ENCODE measurements around the gene SPHK2. TPM values are rescaled to one million over a fixed set of nuclear protein-coding genes. Genes with fewer than 3 reads are reported as not detected.
A peak's percentile ranks its signal among the peaks of the same experiment; 100 is the strongest.

SPHK2 gene
- total RNA-seq, 3 donors from 2014 or later, result 39.8 to 43.1 (median 40.6) TPM

DNA sequence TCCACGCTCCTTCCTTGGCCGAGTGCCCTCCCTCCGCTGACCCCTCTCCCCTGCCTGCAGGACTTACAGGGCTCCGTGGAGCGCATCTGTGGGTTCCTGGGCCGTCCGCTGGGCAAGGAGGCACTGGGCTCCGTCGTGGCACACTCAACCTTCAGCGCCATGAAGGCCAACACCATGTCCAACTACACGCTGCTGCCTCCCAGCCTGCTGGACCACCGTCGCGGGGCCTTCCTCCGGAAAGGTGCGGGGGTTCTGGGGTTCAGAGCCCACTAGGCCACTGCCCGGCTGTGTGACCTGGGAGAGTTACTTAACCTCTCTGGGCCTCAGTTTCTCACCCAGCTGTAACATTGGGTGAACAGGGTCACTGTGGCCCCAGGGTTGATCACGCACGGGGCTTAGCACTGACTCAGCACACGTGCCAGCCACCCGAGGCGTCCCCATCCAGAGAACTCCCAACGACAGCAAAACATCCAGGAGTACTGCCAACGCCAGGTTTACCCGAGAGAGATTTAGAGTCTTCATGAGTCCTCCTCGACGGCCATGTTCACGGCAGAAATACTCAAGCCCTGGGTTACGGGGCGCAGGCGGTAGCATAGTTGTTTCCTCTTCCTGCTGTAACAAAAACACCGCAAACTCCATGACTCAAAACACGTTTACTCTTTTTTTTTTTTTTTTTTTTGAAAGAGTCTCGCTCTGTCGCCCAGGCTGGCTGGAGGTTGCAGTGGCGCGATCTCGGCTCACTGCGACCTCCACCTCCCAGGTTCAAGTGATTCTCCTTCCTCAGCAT is 22.4 kb upstream of the SPHK2 start:
- H3K9me3 Mint-ChIP-seq, result no peaks in the 10 kb centered on the region
- no peaks in the 10 kb centered on the region for H3K36me3 Mint-ChIP-seq (ENCODE audit: insufficient read depth)
- DNase-seq, result no peak
- H3K27me3 Mint-ChIP-seq (ENCODE audit: low read depth), result no peaks in the 10 kb centered on the region
- peaks cover 10% of the 10 kb centered on the region for H3K4me1 Mint-ChIP-seq (ENCODE audit: low read depth)
- peak overlapping the region; percentile 67 for H3K4me3 Mint-ChIP-seq
- ATAC-seq, result peak; percentile 65 to 84

DNA sequence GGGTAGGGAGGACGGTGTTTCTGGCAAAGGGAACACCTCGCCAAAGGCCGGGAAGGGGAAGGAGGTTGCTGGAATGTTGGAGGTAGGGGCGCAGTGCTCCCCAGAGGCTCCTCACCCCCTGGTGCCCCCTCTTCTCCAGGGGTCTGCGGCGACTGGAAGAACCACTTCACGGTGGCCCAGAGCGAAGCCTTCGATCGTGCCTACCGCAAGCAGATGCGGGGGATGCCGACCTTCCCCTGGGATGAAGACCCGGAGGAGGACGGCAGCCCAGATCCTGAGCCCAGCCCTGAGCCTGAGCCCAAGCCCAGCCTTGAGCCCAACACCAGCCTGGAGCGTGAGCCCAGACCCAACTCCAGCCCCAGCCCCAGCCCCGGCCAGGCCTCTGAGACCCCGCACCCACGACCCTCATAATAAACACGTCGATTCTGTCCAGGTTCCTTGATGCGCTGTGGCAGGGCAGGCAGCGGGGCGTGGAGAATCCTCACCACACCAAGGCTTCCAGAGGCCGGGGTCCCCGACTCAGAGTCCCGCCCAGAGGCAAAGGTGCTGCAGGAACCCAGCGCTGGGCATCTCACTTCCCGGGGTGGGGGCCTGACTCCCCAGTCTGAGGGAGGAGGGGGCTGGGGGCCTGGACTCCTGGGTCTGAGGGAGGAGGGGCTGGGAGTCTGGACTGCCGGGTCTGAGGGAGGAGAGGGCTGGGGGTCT is 20.2 kb upstream of the SPHK2 start:
- Mint-ChIP-seq H3K9me3 (no peaks in the 10 kb centered on the region), H3K27me3 (ENCODE audit: low read depth) (no peaks in the 10 kb centered on the region), H3K4me3 (no peak overlapping the region), H3K36me3 (ENCODE audit: insufficient read depth) (no peaks in the 10 kb centered on the region), H3K4me1 (ENCODE audit: low read depth) (peaks cover 7% of the 10 kb centered on the region)
- no peak for ATAC-seq
- DNase-seq, result no peak

- H3K36me3 Mint-ChIP-seq (ENCODE audit: insufficient read depth), result no peaks in the 10 kb centered on the region
- DNase-seq, result no peak
- H3K27me3 Mint-ChIP-seq (ENCODE audit: low read depth), result no peaks in the 10 kb centered on the region
- no peak overlapping the region for H3K4me3 Mint-ChIP-seq
- peaks cover 5% of the 10 kb centered on the region for H3K4me1 Mint-ChIP-seq (ENCODE audit: low read depth)
- no peaks in the 10 kb centered on the region for H3K9me3 Mint-ChIP-seq
- ATAC-seq, result no peak
Measured at GRCh38 chr19:48600679-48601417, 18.5 kb upstream of the SPHK2 start.

DNA sequence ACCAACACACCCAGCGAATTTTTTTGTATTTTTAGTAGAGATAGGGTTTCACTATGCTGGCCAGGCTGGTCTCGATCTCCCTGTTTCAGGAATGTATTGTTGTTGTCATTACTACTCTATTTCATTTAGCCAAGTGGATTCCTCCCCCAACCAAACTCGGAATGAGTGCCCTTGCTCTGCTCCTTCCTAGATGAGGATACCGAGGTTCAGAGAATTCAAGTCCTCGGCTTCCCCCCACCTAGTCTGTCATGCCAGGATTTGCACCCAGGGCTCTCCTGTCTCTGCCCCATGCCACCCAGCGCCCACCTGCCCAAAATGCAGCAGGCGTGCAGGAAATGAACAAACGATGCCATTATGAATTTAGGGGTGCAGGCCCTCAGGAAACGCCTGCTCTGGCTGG is 16.3 kb upstream of the SPHK2 start:
- no peaks in the 10 kb centered on the region for H3K27me3 Mint-ChIP-seq (ENCODE audit: low read depth)
- H3K9me3 Mint-ChIP-seq, result no peaks in the 10 kb centered on the region
- no peaks in the 10 kb centered on the region for H3K36me3 Mint-ChIP-seq (ENCODE audit: insufficient read depth)
- H3K4me3 Mint-ChIP-seq, result no peak overlapping the region
- H3K4me1 Mint-ChIP-seq (ENCODE audit: low read depth), result no peaks in the 10 kb centered on the region
- no peak for ATAC-seq
- no peak for DNase-seq

DNA sequence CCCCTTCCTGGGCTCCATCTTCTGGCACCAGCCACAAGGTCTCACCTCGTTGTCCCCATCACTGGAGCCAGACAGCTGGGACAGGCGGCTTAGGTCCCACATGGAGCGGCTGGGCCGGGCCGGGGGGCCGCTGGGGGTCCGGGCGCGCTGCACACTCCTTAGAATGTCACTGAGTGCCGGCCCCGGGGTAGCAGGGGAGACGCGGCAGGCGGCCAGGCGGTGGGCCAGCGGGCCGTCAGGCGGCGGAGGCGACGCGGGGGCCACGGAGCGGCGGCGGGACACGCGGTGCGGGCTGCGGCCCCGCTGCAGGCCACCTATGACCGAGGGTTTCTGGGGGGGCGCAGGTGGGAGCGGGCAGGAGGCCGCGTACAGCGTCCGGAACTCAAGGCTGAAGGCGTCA is 15.9 kb upstream of the SPHK2 start:
- Mint-ChIP-seq H3K9me3 (no peaks in the 10 kb centered on the region), H3K4me1 (ENCODE audit: low read depth) (no peaks in the 10 kb centered on the region)
- no peak for ATAC-seq

DNA sequence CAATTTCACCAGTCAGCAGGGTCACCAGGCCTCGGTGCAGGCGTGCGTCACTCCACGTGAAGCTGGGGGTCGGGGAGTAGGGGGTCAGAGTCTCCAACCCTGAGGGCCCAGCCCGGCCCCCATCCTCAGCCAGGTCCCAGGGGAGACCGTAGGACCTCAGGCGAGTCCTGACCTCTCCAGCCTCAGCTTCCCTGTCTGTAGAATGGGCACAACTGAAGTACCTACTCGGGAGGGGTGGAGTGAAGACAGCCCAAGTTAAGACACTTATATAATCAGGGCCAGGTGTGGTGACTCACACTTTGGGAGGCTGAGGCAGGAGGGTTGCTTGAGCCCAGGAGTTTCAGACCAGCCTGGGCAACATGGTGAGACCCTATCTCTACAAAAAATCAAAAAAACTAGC is 15.5 kb upstream of the SPHK2 start:
- no peaks in the 10 kb centered on the region for H3K36me3 Mint-ChIP-seq (ENCODE audit: insufficient read depth)

More for the DNA sequence above, 15.9 kb upstream of the SPHK2 start:
- DNase-seq, result no peak
- Mint-ChIP-seq H3K36me3 (ENCODE audit: insufficient read depth) (no peaks in the 10 kb centered on the region), H3K4me3 (no peak overlapping the region), H3K27me3 (ENCODE audit: low read depth) (no peaks in the 10 kb centered on the region)

DNA sequence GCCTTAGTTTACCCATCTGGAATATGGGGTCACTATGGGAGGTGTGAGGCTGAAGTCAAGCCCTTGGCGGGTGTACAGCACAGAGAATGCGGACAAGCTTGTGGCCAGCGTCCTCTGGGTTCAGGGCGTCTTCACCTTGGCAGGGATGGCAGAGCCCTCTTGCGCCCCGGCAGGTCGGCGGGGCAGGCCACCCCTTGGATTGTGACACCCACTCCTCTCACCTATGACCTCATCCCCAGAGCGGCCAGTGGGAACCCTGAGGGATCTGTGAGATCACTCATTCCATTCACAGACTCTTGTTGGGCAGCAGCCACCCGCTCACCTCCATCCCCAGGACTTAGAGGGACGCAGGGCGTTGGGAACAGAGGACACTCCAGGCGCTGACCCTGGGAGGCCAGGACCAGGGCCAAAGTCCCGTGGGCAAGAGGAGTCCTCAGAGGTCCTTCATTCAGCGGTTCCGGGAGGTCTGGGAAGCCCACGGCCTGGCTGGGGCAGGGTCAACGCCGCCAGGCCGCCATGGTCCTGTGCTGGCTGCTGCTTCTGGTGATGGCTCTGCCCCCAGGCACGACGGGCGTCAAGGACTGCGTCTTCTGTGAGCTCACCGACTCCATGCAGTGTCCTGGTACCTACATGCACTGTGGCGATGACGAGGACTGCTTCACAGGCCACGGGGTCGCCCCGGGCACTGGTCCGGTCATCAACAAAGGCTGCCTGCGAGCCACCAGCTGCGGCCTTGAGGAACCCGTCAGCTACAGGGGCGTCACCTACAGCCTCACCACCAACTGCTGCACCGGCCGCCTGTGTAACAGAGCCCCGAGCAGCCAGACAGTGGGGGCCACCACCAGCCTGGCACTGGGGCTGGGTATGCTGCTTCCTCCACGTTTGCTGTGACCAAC is 12.6 kb upstream of the SPHK2 start, which contains the start of gene SPACA4:
Gene SPACA4, plus strand, starts transcription at position 280 of the 896 bp plus-strand sequence. Its CDS starts 237 bp downstream, at position 517.
- H3K27me3 Mint-ChIP-seq (ENCODE audit: low read depth), result no peaks in the 10 kb centered on the region
- H3K9me3 Mint-ChIP-seq, result no peaks in the 10 kb centered on the region
- no peaks in the 10 kb centered on the region for H3K36me3 Mint-ChIP-seq (ENCODE audit: insufficient read depth)
- no peak within 1 kb of the TSS for H3K4me3 Mint-ChIP-seq
- no peak for DNase-seq
- no peak for ATAC-seq
- peaks cover 3% of the 10 kb centered on the region for H3K4me1 Mint-ChIP-seq (ENCODE audit: low read depth)

More for the DNA sequence above, 15.5 kb upstream of the SPHK2 start:
- DNase-seq (no peak), ATAC-seq (no peak)
- H3K4me1 Mint-ChIP-seq (ENCODE audit: low read depth), result peaks cover 2% of the 10 kb centered on the region
- H3K4me3 Mint-ChIP-seq, result no peak overlapping the region
- H3K27me3 Mint-ChIP-seq (ENCODE audit: low read depth), result no peaks in the 10 kb centered on the region
- H3K9me3 Mint-ChIP-seq, result no peaks in the 10 kb centered on the region

DNA sequence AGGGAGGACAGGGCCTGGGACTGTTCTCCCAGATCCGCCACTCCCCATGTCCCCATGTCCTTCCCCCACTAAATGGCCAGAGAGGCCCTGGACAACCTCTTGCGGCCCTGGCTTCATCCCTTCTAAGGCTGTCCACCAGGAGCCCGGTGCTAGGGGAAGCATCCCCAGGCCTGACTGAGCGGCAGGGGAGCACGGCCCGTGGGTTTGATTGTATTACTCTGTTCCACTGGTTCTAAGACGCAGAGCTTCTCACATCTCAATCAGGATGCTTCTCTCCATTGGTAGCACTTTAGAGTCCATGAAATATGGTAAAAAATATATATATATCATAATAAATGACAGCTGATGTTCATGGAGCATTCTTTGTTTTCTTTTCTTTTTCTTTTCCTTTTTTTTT is 11.9 kb upstream of the SPHK2 start:
- Mint-ChIP-seq H3K4me1 (ENCODE audit: low read depth) (peaks cover 3% of the 10 kb centered on the region), H3K27me3 (ENCODE audit: low read depth) (no peaks in the 10 kb centered on the region), H3K36me3 (ENCODE audit: insufficient read depth) (no peaks in the 10 kb centered on the region), H3K4me3 (no peak overlapping the region), H3K9me3 (no peaks in the 10 kb centered on the region)
- ATAC-seq (no peak), DNase-seq (no peak)

DNA sequence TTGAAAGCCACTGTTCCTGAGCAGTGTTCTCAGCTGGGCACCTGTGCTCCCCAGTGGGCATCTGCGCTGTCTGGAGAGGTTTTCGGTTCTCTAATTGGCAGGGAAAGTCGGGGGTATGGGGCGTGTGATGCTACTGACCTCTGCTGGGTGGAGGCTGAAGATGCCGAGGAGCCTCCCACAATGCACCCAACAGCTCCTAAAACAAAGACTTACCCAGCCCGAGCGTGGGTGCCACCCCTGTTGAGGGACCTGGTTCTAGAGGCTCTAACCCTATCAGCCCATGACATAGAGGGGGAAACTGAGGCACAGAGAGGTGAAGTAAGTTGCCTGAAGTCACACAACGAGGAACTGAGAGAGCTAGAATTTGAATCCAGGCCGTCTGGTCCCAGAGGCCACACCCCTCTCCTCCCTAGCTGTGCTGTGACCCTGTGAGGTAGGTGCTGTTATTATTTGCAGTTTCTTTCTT is 10.5 kb upstream of the SPHK2 start:
- H3K4me3 Mint-ChIP-seq, result no peak overlapping the region
- no peaks in the 10 kb centered on the region for H3K9me3 Mint-ChIP-seq
- H3K4me1 Mint-ChIP-seq (ENCODE audit: low read depth), result peaks cover 3% of the 10 kb centered on the region
- peaks cover 3% of the 10 kb centered on the region for H3K36me3 Mint-ChIP-seq (ENCODE audit: insufficient read depth)
- H3K27me3 Mint-ChIP-seq (ENCODE audit: low read depth), result no peaks in the 10 kb centered on the region
- ATAC-seq (peak; percentile 60 to 65), DNase-seq (peak; percentile 36)

DNA sequence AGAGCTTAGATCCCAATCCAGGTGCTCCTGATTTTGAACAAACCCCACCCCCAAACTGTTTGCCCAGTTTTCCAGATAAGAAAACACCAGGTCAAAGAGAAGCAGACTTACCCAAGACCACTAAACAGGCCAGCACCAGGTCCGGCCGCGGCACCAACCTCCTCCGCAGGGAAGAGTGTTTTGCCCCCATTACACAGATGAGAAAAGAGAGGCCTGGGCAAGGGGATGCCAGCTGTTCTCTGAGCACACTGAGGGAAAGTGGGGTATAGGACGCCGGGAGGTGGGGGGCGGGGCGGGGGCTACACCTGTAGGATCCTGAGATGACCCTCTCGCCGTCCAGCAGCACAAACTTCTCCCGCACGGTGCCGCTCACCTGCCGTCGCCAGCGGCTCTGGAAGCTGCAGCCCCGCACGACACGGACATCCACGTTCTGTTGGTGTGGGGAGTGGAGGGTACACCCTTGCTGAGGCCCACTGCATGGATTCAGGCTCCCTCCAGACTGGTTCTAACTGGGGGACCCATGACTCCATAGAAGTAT is 9.7 kb upstream of the SPHK2 start:
- peaks cover 3% of the 10 kb centered on the region for H3K4me1 Mint-ChIP-seq (ENCODE audit: low read depth)
- H3K9me3 Mint-ChIP-seq, result no peaks in the 10 kb centered on the region
- DNase-seq, result no peak
- ATAC-seq, result no peak
- H3K27me3 Mint-ChIP-seq (ENCODE audit: low read depth), result no peaks in the 10 kb centered on the region
- H3K4me3 Mint-ChIP-seq, result no peak overlapping the region
- peaks cover 9% of the 10 kb centered on the region for H3K36me3 Mint-ChIP-seq (ENCODE audit: insufficient read depth)

GRCh38 chr19:48611872-48612271 is 7.4 kb upstream of the SPHK2 start:
- DNase-seq, result no peak
- Mint-ChIP-seq H3K9me3 (no peaks in the 10 kb centered on the region), H3K4me3 (no peak overlapping the region), H3K36me3 (ENCODE audit: insufficient read depth) (peaks cover 26% of the 10 kb centered on the region), H3K4me1 (ENCODE audit: low read depth) (peaks cover 13% of the 10 kb centered on the region), H3K27me3 (ENCODE audit: low read depth) (no peaks in the 10 kb centered on the region)
- ATAC-seq, result no peak

GRCh38 chr19:48613024-48613851 is 6.1 kb upstream of the SPHK2 start:
- H3K4me3 Mint-ChIP-seq, result peak overlapping the region; percentile 19
- ATAC-seq (peak; percentile 4 to 5), DNase-seq (no peak)
- peaks cover 17% of the 10 kb centered on the region for H3K4me1 Mint-ChIP-seq (ENCODE audit: low read depth)
- H3K9me3 Mint-ChIP-seq, result no peaks in the 10 kb centered on the region
- H3K36me3 Mint-ChIP-seq (ENCODE audit: insufficient read depth), result peaks cover 37% of the 10 kb centered on the region
- no peaks in the 10 kb centered on the region for H3K27me3 Mint-ChIP-seq (ENCODE audit: low read depth)
